ENCODE measurements around the gene E2F8.
A peak's percentile ranks its signal among the peaks of the same experiment; 100 is the strongest.
"Not testable (repeated sequence)": the region's sequence is repeated elsewhere in the genome, so short reads cannot be mapped to it uniquely, and the experiment has no call there.

The E2F8 gene

GRCh38 chr11:19267567-19267966 lies 26.8 kb upstream of the E2F8 start:
- H3K27ac Mint-ChIP-seq = no peak overlapping the region

GRCh38 chr11:19263333-19263732 lies 22.6 kb upstream of the E2F8 start:
- Mint-ChIP-seq H3K27me3 (peaks cover 8% of the 10 kb centered on the region in 2 donors), H3K27ac (no peak overlapping the region), H3K4me3 (no peak overlapping the region), H3K4me1 (no peaks in the 10 kb centered on the region), H3K36me3 (no peaks in the 10 kb centered on the region), H3K9me3 (no peaks in the 10 kb centered on the region)
- DNase-seq (no peak), ATAC-seq (replicated peaks) (no peak)

More at GRCh38 chr11:19267567-19267966, 26.8 kb upstream of the E2F8 start:
- no peaks in the 10 kb centered on the region for H3K4me1 Mint-ChIP-seq
- no peak overlapping the region for H3K4me3 Mint-ChIP-seq
- ATAC-seq (replicated peaks) (no peak), DNase-seq (no peak)
- no peaks in the 10 kb centered on the region for H3K9me3 Mint-ChIP-seq
- H3K27me3 Mint-ChIP-seq = peaks cover 26 to 31% of the 10 kb centered on the region in 2 donors
- H3K36me3 Mint-ChIP-seq = no peaks in the 10 kb centered on the region

DNA sequence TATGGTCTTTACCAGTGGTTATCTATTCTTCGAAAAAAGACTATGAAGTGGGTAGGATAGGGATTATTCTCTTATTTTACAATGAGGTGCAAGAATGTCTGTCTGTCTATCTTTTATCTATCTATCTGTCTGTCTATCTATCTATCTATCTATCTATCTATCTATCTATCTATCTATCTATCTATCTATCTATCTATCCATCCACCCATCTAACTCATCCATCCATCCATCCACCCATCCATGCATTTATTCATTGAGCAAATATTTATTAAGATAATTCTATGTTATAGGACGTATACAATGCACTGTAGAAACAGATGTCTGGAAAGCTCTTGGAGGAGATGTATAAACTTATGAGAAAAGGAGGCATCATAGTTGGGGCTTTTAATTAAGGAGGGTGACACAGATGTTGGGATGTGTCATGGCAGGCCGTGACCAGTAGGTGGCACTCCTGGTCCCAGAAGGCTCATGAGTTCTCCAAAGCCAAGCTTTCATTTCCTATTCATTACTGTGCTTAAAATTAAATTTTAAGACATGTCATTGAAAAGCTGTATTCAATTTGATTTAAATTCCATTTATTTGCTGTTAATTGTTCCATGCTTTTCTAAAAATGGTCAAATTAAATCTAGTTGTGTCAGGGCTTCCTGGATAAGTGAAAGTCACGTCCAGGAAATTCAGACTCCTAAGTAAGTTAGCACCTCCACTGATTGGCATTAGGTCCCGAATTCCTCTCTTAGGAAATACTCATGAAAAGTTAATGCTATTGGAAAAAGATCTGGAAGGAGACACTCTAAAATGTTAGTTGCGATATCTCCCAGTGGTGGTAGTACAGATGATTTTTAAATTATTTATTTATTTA lies 19.0 kb upstream of the E2F8 start:
- Mint-ChIP-seq H3K4me1 (no peaks in the 10 kb centered on the region), H3K4me3 (peak overlapping the region in 1 of 2 donors; percentile 11), H3K27ac (no peak overlapping the region), H3K27me3 (no peaks in the 10 kb centered on the region), H3K36me3 (peaks cover 0 to 4% of the 10 kb centered on the region in 2 donors), H3K9me3 (peaks cover 0 to 3% of the 10 kb centered on the region in 2 donors)
- ATAC-seq (replicated peaks) (peak; percentile 79 to 81), DNase-seq (peak; percentile 24)

- H3K36me3 Mint-ChIP-seq = peaks cover 0 to 4% of the 10 kb centered on the region in 2 donors
- H3K27me3 Mint-ChIP-seq = peaks cover 0 to 6% of the 10 kb centered on the region in 2 donors
- H3K4me3 Mint-ChIP-seq = no peak overlapping the region
Measured at GRCh38 chr11:19258641-19259230, 18.0 kb upstream of the E2F8 start.

GRCh38 chr11:19254441-19254840 lies 13.7 kb upstream of the E2F8 start:
- H3K4me1 Mint-ChIP-seq; ATAC-seq (replicated peaks); H3K27me3 Mint-ChIP-seq; DNase-seq; H3K27ac Mint-ChIP-seq; H3K4me3 Mint-ChIP-seq; H3K36me3 Mint-ChIP-seq: not testable (repeated sequence)
- H3K9me3 Mint-ChIP-seq = peaks cover 0 to 11% of the 10 kb centered on the region in 2 donors

More at GRCh38 chr11:19258641-19259230, 18.0 kb upstream of the E2F8 start:
- Mint-ChIP-seq H3K27ac (no peak overlapping the region), H3K4me1 (no peaks in the 10 kb centered on the region), H3K9me3 (peaks cover 0 to 8% of the 10 kb centered on the region in 2 donors)
- DNase-seq (no peak), ATAC-seq (replicated peaks) (no peak)

DNA sequence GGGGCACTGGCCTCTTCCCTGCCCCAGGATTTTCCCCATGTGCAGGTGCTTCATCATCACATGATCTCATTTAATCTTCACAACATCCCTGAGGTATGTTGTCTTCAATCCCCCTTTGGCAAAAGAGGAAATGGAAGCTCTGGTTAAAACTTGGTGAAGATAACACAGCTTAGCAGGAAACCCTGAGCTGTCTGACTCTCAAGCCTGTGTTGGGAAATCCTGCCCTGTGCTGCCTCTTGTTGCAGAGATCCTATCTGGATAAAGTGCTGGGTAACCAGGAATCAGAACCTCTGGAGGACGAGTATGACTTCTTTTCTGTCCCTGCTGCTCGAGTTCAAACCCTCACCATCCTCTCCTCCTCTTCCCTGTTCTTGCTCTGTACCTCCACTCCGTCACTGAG lies 13.1 kb upstream of the E2F8 start:
- Mint-ChIP-seq H3K9me3 (peaks cover 0 to 15% of the 10 kb centered on the region in 2 donors), H3K27me3 (peaks cover 0 to 6% of the 10 kb centered on the region in 2 donors), H3K4me3 (no peak overlapping the region), H3K27ac (no peak overlapping the region), H3K4me1 (no peaks in the 10 kb centered on the region), H3K36me3 (peaks cover 0 to 4% of the 10 kb centered on the region in 2 donors)
- DNase-seq (no peak), ATAC-seq (replicated peaks) (no peak)

- ATAC-seq (replicated peaks) (no peak), DNase-seq (no peak)
- peaks cover 0 to 4% of the 10 kb centered on the region in 2 donors for H3K36me3 Mint-ChIP-seq
- no peak overlapping the region for H3K4me3 Mint-ChIP-seq
- no peak overlapping the region for H3K27ac Mint-ChIP-seq
- H3K4me1 Mint-ChIP-seq = no peaks in the 10 kb centered on the region
- peaks cover 0 to 15% of the 10 kb centered on the region in 2 donors for H3K9me3 Mint-ChIP-seq
- H3K27me3 Mint-ChIP-seq = peaks cover 0 to 6% of the 10 kb centered on the region in 2 donors
Measured at GRCh38 chr11:19253153-19253745, 12.5 kb upstream of the E2F8 start.

DNA sequence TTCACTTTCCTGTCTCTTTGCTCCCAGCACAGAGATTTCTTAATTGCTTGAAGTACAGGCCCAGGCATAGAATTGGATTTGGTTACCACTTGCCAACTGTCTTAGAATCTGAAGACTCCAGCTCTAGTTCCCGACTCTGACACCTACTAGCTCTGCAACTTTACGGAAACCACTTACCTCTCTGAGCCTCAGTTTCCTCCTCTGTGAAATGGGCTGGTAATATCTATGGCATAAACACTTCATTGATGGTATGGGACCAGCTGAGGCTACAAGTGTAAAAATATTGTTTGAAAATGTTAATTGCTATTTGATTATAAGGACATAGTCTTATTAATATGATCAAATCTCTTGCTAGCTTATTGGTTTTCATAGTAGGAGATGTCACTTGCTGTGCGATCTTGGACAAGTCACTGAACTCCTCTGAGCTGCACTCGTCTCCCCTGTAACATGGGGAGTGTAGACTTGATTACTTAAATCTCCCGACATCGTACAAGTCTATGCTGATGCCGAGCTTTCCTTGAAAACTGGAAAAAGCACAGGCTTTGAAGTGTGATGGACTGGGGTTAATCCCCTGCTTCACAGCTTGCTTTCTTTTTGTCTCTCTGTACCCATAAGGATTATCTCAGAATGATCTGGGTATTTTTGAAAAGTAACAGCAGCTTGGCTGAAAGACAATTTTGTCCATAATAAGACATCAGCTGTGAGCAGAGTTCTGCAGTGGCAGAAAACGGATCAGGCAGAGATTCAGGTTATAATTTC lies 11.8 kb upstream of the E2F8 start:
- no peak for ATAC-seq (replicated peaks)
- Mint-ChIP-seq H3K4me1 (no peaks in the 10 kb centered on the region), H3K27ac (no peak overlapping the region), H3K4me3 (no peak overlapping the region), H3K9me3 (peaks cover 0 to 15% of the 10 kb centered on the region in 2 donors), H3K27me3 (peaks cover 0 to 6% of the 10 kb centered on the region in 2 donors), H3K36me3 (peaks cover 0 to 4% of the 10 kb centered on the region in 2 donors)
- DNase-seq = no peak

DNA sequence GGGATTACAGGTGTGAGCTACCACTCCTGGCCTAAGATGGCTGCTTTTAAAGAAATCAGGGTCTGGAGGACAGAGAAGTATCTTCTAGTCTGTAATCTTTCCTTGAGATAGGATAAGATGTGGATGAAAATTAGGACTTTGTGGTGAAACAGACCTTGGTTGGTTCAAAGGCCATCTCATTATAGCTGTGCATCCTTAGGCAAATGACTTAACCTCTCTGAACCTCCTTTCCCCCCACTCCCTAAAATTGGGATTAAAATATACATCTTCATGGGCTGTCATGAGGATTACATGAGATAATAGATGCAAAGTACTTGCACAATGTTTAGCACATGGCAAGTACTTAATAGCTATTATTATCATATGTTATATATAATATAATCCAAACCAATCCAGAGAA lies 10.8 kb upstream of the E2F8 start:
- peaks cover 0 to 4% of the 10 kb centered on the region in 2 donors for H3K36me3 Mint-ChIP-seq
- H3K27me3 Mint-ChIP-seq = peaks cover 4 to 10% of the 10 kb centered on the region in 2 donors
- H3K4me3 Mint-ChIP-seq = no peak overlapping the region
- peaks cover 0 to 15% of the 10 kb centered on the region in 2 donors for H3K9me3 Mint-ChIP-seq
- H3K27ac Mint-ChIP-seq = no peak overlapping the region
- no peak for DNase-seq
- no peak for ATAC-seq (replicated peaks)
- H3K4me1 Mint-ChIP-seq = no peaks in the 10 kb centered on the region

DNA sequence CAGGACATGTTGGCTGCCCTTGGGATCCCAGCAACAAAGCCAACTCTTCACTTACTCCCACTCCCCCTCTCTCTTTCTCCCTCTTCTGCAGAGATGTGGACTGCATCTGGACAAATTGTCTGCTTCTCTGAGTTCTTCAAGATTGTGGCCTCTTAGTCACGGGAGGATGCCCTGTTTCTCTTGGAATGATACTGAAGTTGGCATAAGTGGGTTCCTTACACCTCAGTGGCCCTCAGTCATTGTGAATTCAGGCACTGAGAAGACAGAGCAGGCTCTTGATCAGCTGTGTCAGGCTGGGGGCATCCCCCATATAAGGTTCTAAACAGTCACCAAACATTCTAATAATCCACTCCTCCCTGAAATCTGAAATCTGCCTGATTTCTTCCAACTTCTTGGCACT lies 6.1 kb upstream of the E2F8 start:
- H3K27me3 Mint-ChIP-seq = peaks cover 24 to 25% of the 10 kb centered on the region in 2 donors
- peaks cover 9 to 21% of the 10 kb centered on the region in 2 donors for H3K4me1 Mint-ChIP-seq
- H3K27ac Mint-ChIP-seq = no peak overlapping the region
- no peak overlapping the region for H3K4me3 Mint-ChIP-seq
- H3K36me3 Mint-ChIP-seq = peaks cover 3 to 4% of the 10 kb centered on the region in 2 donors
- ATAC-seq (replicated peaks) (no peak), DNase-seq (no peak)
- peaks cover 0 to 6% of the 10 kb centered on the region in 2 donors for H3K9me3 Mint-ChIP-seq

DNA sequence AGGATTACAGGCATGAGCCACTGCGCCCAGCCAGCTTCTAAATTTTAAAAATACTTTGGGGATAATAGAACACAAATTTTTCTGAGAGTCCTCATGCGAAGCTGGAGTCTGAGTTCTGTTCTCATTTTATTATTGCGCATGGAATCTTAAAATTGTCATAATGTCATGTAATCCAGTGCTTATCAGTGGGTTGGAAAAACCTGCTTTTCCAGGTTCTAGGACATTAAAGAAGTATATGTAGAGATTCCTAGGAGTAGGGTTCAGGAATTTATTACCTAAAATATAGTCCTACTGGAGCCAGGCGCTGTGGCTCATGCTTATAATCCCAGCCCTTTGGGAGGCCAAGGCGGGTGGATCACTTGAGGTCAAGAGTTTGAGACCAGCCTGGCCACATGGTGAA lies 4.6 kb upstream of the E2F8 start:
- H3K9me3 Mint-ChIP-seq = peaks cover 0 to 6% of the 10 kb centered on the region in 2 donors
- H3K27me3 Mint-ChIP-seq = peaks cover 27 to 31% of the 10 kb centered on the region in 2 donors
- peaks cover 3 to 4% of the 10 kb centered on the region in 2 donors for H3K36me3 Mint-ChIP-seq
- no peak overlapping the region for H3K4me3 Mint-ChIP-seq
- ATAC-seq (replicated peaks) (no peak), DNase-seq (no peak)
- H3K27ac Mint-ChIP-seq = no peak overlapping the region
- H3K4me1 Mint-ChIP-seq = peaks cover 13 to 28% of the 10 kb centered on the region in 2 donors

GRCh38 chr11:19244621-19245020 lies 3.9 kb upstream of the E2F8 start:
- H3K4me3 Mint-ChIP-seq = no peak overlapping the region
- H3K27me3 Mint-ChIP-seq = peaks cover 27 to 33% of the 10 kb centered on the region in 2 donors
- no peak for ATAC-seq (replicated peaks)
- no peak overlapping the region for H3K27ac Mint-ChIP-seq
- no peak for DNase-seq
- peaks cover 0 to 5% of the 10 kb centered on the region in 2 donors for H3K9me3 Mint-ChIP-seq
- peaks cover 16 to 31% of the 10 kb centered on the region in 2 donors for H3K4me1 Mint-ChIP-seq
- H3K36me3 Mint-ChIP-seq = peaks cover 3 to 4% of the 10 kb centered on the region in 2 donors

- H3K9me3 Mint-ChIP-seq = peaks cover 0 to under 1% of the 10 kb centered on the region in 2 donors
- no peak overlapping the region for H3K27ac Mint-ChIP-seq
- DNase-seq (no peak), ATAC-seq (replicated peaks) (no peak)
- H3K36me3 Mint-ChIP-seq = peaks cover 3 to 4% of the 10 kb centered on the region in 2 donors
- peaks cover 16 to 31% of the 10 kb centered on the region in 2 donors for H3K4me1 Mint-ChIP-seq
- no peak overlapping the region for H3K4me3 Mint-ChIP-seq
- peaks cover 29 to 33% of the 10 kb centered on the region in 2 donors for H3K27me3 Mint-ChIP-seq
Measured at GRCh38 chr11:19244084-19244483, 3.3 kb upstream of the E2F8 start.

- peaks cover 16 to 31% of the 10 kb centered on the region in 2 donors for H3K4me1 Mint-ChIP-seq
- no peak overlapping the region for H3K27ac Mint-ChIP-seq
- DNase-seq = no peak
- peak in 1 of 2 donors; percentile 13 for ATAC-seq (replicated peaks)
- no peak overlapping the region for H3K4me3 Mint-ChIP-seq
- H3K9me3 Mint-ChIP-seq = no peaks in the 10 kb centered on the region
- peaks cover 3 to 4% of the 10 kb centered on the region in 2 donors for H3K36me3 Mint-ChIP-seq
- H3K27me3 Mint-ChIP-seq = peaks cover 32 to 35% of the 10 kb centered on the region in 2 donors
Measured at GRCh38 chr11:19243613-19244012, 2.9 kb upstream of the E2F8 start.

Measured in stimulated activated naive B cell treated with anti-CD40 and anti-IgM and Interleukin-4, amounts not matched to agents 10 μg/mL and 1 μg/mL and 100 μg/mL, for 72 hours (primary cell).